ENCODE data around the gene SRSF1.

The SRSF1 gene

GRCh38 chr17:58041161-58041560 is 34.1 kb upstream of the SRSF1 start:
- no peaks in the 10 kb centered on the region for H3K9me2 ChIP-seq (replicated peaks; ENCODE audit: low read depth, low read length)
- no peak overlapping the region for H3K9ac ChIP-seq (ENCODE audit: low read depth, low read length, poor library complexity, severe bottlenecking)
- H3K4me2 ChIP-seq (ENCODE audit: low read depth, low read length, poor library complexity, severe bottlenecking): no peak overlapping the region
- H3K4me3 ChIP-seq (ENCODE audit: low read length, poor library complexity, severe bottlenecking): no peak overlapping the region
- no peak for TF ChIP-seq EZH2phosphoT487 (IDR thresholded peaks at IDR 0.05; ENCODE audit: borderline replicate concordance)
- TF ChIP-seq CTCF (conservative IDR thresholded peaks at IDR 0.05; ENCODE audit: low read length): no peak
- H3F3A ChIP-seq (ENCODE audit: low read depth): no peaks in the 10 kb centered on the region
- no peak overlapping the region for H2AFZ ChIP-seq (ENCODE audit: low read length)
- no peaks in the 10 kb centered on the region for H3K4me1 ChIP-seq (ENCODE audit: insufficient read depth, low read length, poor library complexity, severe bottlenecking)
- peaks cover 22% of the 10 kb centered on the region for H3K27me3 ChIP-seq (ENCODE audit: insufficient read depth, low read length, poor library complexity, severe bottlenecking)
- H3K9me3 ChIP-seq (ENCODE audit: insufficient read depth, low read depth, low read length): no peaks in the 10 kb centered on the region
- no peaks in the 10 kb centered on the region for H3K36me3 ChIP-seq (ENCODE audit: insufficient read depth, low read length)
- H4K20me1 ChIP-seq (ENCODE audit: insufficient read depth, low read length, poor library complexity, severe bottlenecking): no peaks in the 10 kb centered on the region
- no peaks in the 10 kb centered on the region for H3K79me2 ChIP-seq (ENCODE audit: insufficient read depth, low read length)

GRCh38 chr17:58040386-58040785 is 33.3 kb upstream of the SRSF1 start:
- Histone ChIP-seq H3K4me1 (ENCODE audit: insufficient read depth, low read length, poor library complexity, severe bottlenecking) (no peaks in the 10 kb centered on the region), H3F3A (ENCODE audit: low read depth) (no peaks in the 10 kb centered on the region), H4K20me1 (ENCODE audit: insufficient read depth, low read length, poor library complexity, severe bottlenecking) (no peaks in the 10 kb centered on the region), H3K9ac (ENCODE audit: low read depth, low read length, poor library complexity, severe bottlenecking) (no peak overlapping the region), H3K27me3 (ENCODE audit: insufficient read depth, low read length, poor library complexity, severe bottlenecking) (peaks cover 22% of the 10 kb centered on the region), H3K9me2 (replicated peaks; ENCODE audit: low read depth, low read length) (no peaks in the 10 kb centered on the region), H3K9me3 (ENCODE audit: insufficient read depth, low read depth, low read length) (no peaks in the 10 kb centered on the region), H3K4me2 (ENCODE audit: low read depth, low read length, poor library complexity, severe bottlenecking) (no peak overlapping the region), H3K36me3 (ENCODE audit: insufficient read depth, low read length) (no peaks in the 10 kb centered on the region), H2AFZ (ENCODE audit: low read length) (no peak overlapping the region), H3K79me2 (ENCODE audit: insufficient read depth, low read length) (no peaks in the 10 kb centered on the region), H3K4me3 (ENCODE audit: low read length, poor library complexity, severe bottlenecking) (no peak overlapping the region)
- TF ChIP-seq CTCF (conservative IDR thresholded peaks at IDR 0.05; ENCODE audit: low read length) (no peak), EZH2phosphoT487 (IDR thresholded peaks at IDR 0.05; ENCODE audit: borderline replicate concordance) (no peak)

- no peaks in the 10 kb centered on the region for H3K36me3 ChIP-seq (ENCODE audit: insufficient read depth, low read length)
- H3K4me1 ChIP-seq (ENCODE audit: insufficient read depth, low read length, poor library complexity, severe bottlenecking): no peaks in the 10 kb centered on the region
- H3K9me3 ChIP-seq (ENCODE audit: insufficient read depth, low read depth, low read length): no peaks in the 10 kb centered on the region
- TF ChIP-seq CTCF (conservative IDR thresholded peaks at IDR 0.05; ENCODE audit: low read length) (no peak), EZH2phosphoT487 (IDR thresholded peaks at IDR 0.05; ENCODE audit: borderline replicate concordance) (no peak)
- no peak overlapping the region for H3K9ac ChIP-seq (ENCODE audit: low read depth, low read length, poor library complexity, severe bottlenecking)
- H4K20me1 ChIP-seq (ENCODE audit: insufficient read depth, low read length, poor library complexity, severe bottlenecking): no peaks in the 10 kb centered on the region
- no peaks in the 10 kb centered on the region for H3F3A ChIP-seq (ENCODE audit: low read depth)
- peaks cover 22% of the 10 kb centered on the region for H3K27me3 ChIP-seq (ENCODE audit: insufficient read depth, low read length, poor library complexity, severe bottlenecking)
- H3K4me3 ChIP-seq (ENCODE audit: low read length, poor library complexity, severe bottlenecking): no peak overlapping the region
- H3K4me2 ChIP-seq (ENCODE audit: low read depth, low read length, poor library complexity, severe bottlenecking): no peak overlapping the region
- no peaks in the 10 kb centered on the region for H3K9me2 ChIP-seq (replicated peaks; ENCODE audit: low read depth, low read length)
- H3K79me2 ChIP-seq (ENCODE audit: insufficient read depth, low read length): no peaks in the 10 kb centered on the region
- H2AFZ ChIP-seq (ENCODE audit: low read length): no peak overlapping the region
These were observed 32.9 kb upstream of the SRSF1 start for GRCh38 chr17:58039975-58040374.
